Liver (tissue), 9 donors: Measurements from ENCODE around the gene MYO1F. TPM values are rescaled to one million over a fixed set of nuclear protein-coding genes. Genes with fewer than 3 reads are reported as not detected.
A peak's percentile ranks its signal among the peaks of the same experiment; 100 is the strongest.

ENCODE experiments used
- DNase-seq: peaks from one replicate; pipeline ENCODE4 v3.0.0-alpha.2; 2017; ENCODE audit warnings: low spot score
- H3K27ac ChIP-seq, 2 donors: one replicate each; pipeline ENCODE4 v1.7.0; 2013; ENCODE audit warnings: inconsistent platforms in 2 of 2, low read length in 2 of 2, control low read depth in 1 of 2, low read depth in 1 of 2, mild to moderate bottlenecking in 1 of 2
- H3K27me3 ChIP-seq, 4 donors: one replicate each; pipeline versions ENCODE4 v1.6.1 to v1.7.0; 2013; ENCODE audit warnings: low read length in 3 of 4, inconsistent platforms in 1 of 4, mild to moderate bottlenecking in 1 of 4, moderate library complexity in 1 of 4; ENCODE audit not compliant: control insufficient read depth in 4 of 4, insufficient read depth in 4 of 4
- H3K36me3 ChIP-seq, 4 donors: one replicate each; pipeline versions ENCODE4 v1.6.1 to v1.7.0; 2013; ENCODE audit warnings: low read length in 3 of 4, mild to moderate bottlenecking in 3 of 4, low read depth in 1 of 4, moderate library complexity in 1 of 4; ENCODE audit not compliant: control insufficient read depth in 4 of 4, insufficient read depth in 3 of 4
- H3K4me1 ChIP-seq, 4 donors: one replicate each; pipeline versions ENCODE4 v1.6.1 to v1.7.0; 2013; ENCODE audit warnings: low read length in 3 of 4, mild to moderate bottlenecking in 3 of 4, moderate library complexity in 1 of 4; ENCODE audit not compliant: control insufficient read depth in 4 of 4, insufficient read depth in 4 of 4
- H3K4me3 ChIP-seq, 3 donors: one replicate each; pipeline versions ENCODE4 v1.6.1 to v1.7.0; 2013; ENCODE audit warnings: low read length in 3 of 3, control low read depth in 1 of 3, low read depth in 1 of 3, mild to moderate bottlenecking in 1 of 3
- H3K9ac ChIP-seq, 2 donors: one replicate each; pipeline ENCODE4 v1.7.0; 2013; ENCODE audit warnings: low read length in 2 of 2, mild to moderate bottlenecking in 2 of 2, moderate library complexity in 2 of 2, control low read depth in 1 of 2, low read depth in 1 of 2
- H3K9me3 ChIP-seq, 4 donors: one replicate each; pipeline versions ENCODE4 v1.6.1 to v1.7.0; 2013; ENCODE audit warnings: low read length in 3 of 4; ENCODE audit not compliant: control insufficient read depth in 4 of 4
- EGR1 ChIP-seq, 2 donors: IDR thresholded peaks; 2 replicates each; pipeline ENCODE4 v1.6.1; 2016 to 2018; ENCODE audit warnings: antibody characterized with exemption in 2 of 2, low read depth in 2 of 2
- FOXA1 ChIP-seq: IDR thresholded peaks from 2 replicates; pipeline ENCODE4 v1.6.1; 2016; ENCODE audit warnings: antibody characterized with exemption
- GABPA ChIP-seq, 2 donors: IDR thresholded peaks in 1 of 2; conservative IDR thresholded peaks in 1 of 2; 2 replicates each; pipeline ENCODE4 v1.6.1; 2016; ENCODE audit warnings: antibody characterized with exemption in 2 of 2, mild to moderate bottlenecking in 1 of 2, moderate library complexity in 1 of 2
- HNF4A ChIP-seq, 2 donors: conservative IDR thresholded peaks; 2 replicates each; pipeline ENCODE4 v1.6.1; 2016; ENCODE audit warnings: antibody characterized with exemption in 2 of 2, mild to moderate bottlenecking in 2 of 2
- HNF4G ChIP-seq: IDR thresholded peaks from 2 replicates; pipeline ENCODE4 v1.6.1; 2016; ENCODE audit warnings: antibody characterized with exemption
- JUND ChIP-seq, 2 donors: IDR thresholded peaks; 2 replicates each; pipeline ENCODE4 v1.6.1; 2016; ENCODE audit warnings: antibody characterized with exemption in 2 of 2
- NR2F2 ChIP-seq: IDR thresholded peaks from 2 replicates; pipeline ENCODE4 v1.6.1; 2016; ENCODE audit warnings: antibody characterized with exemption
- RXRA ChIP-seq, 2 donors: IDR thresholded peaks; 2 replicates each; pipeline ENCODE4 v1.6.1; 2017 to 2018; ENCODE audit warnings: antibody characterized with exemption in 2 of 2, mild to moderate bottlenecking in 1 of 2
- SP1 ChIP-seq: IDR thresholded peaks from 2 replicates; pipeline ENCODE4 v1.6.1; 2018; ENCODE audit warnings: antibody characterized with exemption, mild to moderate bottlenecking
- TAF1 ChIP-seq: conservative IDR thresholded peaks from 2 replicates; pipeline ENCODE4 v1.6.1; 2016; ENCODE audit warnings: antibody characterized with exemption, mild to moderate bottlenecking
- YY1 ChIP-seq: IDR thresholded peaks from 2 replicates; pipeline ENCODE4 v1.6.1; 2016; ENCODE audit warnings: antibody characterized with exemption, mild to moderate bottlenecking
- WGBS: extraction: QIAGEN DNeasy Blood & Tissue Kit; methylation state at CpG from one replicate; pipeline ENCODE4 v1.1.7; 2013; 5-methylcytosine and 5-hydroxymethylcytosine counted together
- polyA plus RNA-seq, 2 donors: library from polyadenylated mRNA; stranded (reverse) in 1 of 2; unstranded in 1 of 2; fragments of 200-250 nt in 1 of 2; fragments of >200 nt in 1 of 2; fragmentation: Nextera tagmentation in 1 of 2; extraction: Ambion mirVana in 1 of 2; gene quantifications; one replicate each; pipeline versions ENCODE4 v1.2.1 to v1.2.3, GENCODE V29; 2013 to 2015
- total RNA-seq, 2 donors: library from RNA; depleted of rRNA; stranded (reverse); fragments of >200 nt; gene quantifications; one replicate each; pipeline ENCODE4 v1.2.3, GENCODE V29; 2014
- TF ChIP-seq, protein P1 (sequence below): IDR thresholded peaks from 2 replicates; pipeline ENCODE4 v1.6.1; 2016; ENCODE audit warnings: antibody characterized with exemption
- TF ChIP-seq, protein P2 (sequence below): IDR thresholded peaks from 2 replicates; pipeline ENCODE4 v1.6.1; 2016; ENCODE audit warnings: antibody characterized with exemption
- TF ChIP-seq, protein P3 (sequence below): IDR thresholded peaks from 2 replicates; pipeline ENCODE4 v1.6.1; 2016; ENCODE audit warnings: antibody characterized with exemption
- TF ChIP-seq, protein P4 (sequence below): fragments of 150-350 bp; IDR thresholded peaks from 2 replicates; pipeline ENCODE4 v1.5.1; 2017; ENCODE audit warnings: improper control_type of control experiment, low read depth, low read length; ENCODE audit not compliant: missing input control
- donor health status: healthy.
- donor health status: healthy.
- donor health status: healthy.
- donor health status: healthy.
- donor health status: healthy.

Gene MYO1F
- total and polyA plus RNA-seq, 4 donors, result 6.1 to 20.4 (median 12.0) TPM

DNA sequence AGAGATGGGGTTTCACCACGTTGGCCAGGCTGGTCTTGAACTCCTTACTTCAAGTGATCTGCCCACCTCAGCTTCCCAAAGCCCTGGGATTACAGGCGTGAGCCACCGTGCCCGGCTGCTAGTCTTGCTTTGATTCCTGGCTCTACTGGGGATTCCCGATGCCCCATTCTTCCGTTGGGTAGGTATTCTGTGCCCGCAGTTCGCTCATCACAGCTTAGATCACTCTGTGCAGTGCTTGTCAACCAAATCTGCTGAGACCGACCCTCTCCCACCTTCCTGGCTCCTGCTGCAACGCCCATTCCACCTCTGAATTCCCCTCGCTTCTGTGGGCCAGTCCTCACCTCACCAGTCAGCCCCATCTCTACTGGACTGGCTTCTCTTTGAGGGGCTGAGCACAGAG is 58.7 kb downstream of the MYO1F start:
- Histone ChIP-seq H3K4me3 (no peak overlapping the region), H3K9ac (no peak overlapping the region), H3K4me1 (peaks cover 0 to 8% (median 3%) of the 10 kb centered on the region in 4 donors), H3K9me3 (no peaks in the 10 kb centered on the region), H3K36me3 (no peaks in the 10 kb centered on the region), H3K27me3 (no peaks in the 10 kb centered on the region), H3K27ac (no peak overlapping the region)
- no peak for DNase-seq
- TF ChIP-seq, protein P1, sequence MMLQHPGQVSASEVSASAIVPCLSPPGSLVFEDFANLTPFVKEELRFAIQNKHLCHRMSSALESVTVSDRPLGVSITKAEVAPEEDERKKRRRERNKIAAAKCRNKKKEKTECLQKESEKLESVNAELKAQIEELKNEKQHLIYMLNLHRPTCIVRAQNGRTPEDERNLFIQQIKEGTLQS, result no peak
- TF ChIP-seq HNF4G (no peak), YY1 (no peak), HNF4A (conservative IDR thresholded peaks at IDR 0.05) (no peak), NR2F2 (no peak), RXRA (IDR thresholded peaks at IDR 0.05) (no peak), GABPA (IDR thresholded peaks at IDR 0.05 in 1 of 2, conservative IDR thresholded peaks at IDR 0.05 in 1 of 2) (no peak)
- TF ChIP-seq, protein P2, sequence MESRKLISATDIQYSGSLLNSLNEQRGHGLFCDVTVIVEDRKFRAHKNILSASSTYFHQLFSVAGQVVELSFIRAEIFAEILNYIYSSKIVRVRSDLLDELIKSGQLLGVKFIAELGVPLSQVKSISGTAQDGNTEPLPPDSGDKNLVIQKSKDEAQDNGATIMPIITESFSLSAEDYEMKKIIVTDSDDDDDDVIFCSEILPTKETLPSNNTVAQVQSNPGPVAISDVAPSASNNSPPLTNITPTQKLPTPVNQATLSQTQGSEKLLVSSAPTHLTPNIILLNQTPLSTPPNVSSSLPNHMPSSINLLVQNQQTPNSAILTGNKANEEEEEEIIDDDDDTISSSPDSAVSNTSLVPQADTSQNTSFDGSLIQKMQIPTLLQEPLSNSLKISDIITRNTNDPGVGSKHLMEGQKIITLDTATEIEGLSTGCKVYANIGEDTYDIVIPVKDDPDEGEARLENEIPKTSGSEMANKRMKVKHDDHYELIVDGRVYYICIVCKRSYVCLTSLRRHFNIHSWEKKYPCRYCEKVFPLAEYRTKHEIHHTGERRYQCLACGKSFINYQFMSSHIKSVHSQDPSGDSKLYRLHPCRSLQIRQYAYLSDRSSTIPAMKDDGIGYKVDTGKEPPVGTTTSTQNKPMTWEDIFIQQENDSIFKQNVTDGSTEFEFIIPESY, result no peak
- TF ChIP-seq, protein P3, sequence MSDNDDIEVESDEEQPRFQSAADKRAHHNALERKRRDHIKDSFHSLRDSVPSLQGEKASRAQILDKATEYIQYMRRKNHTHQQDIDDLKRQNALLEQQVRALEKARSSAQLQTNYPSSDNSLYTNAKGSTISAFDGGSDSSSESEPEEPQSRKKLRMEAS, result no peak
- 91% methylated on average over 11 of the region's 11 CpGs for WGBS

DNA sequence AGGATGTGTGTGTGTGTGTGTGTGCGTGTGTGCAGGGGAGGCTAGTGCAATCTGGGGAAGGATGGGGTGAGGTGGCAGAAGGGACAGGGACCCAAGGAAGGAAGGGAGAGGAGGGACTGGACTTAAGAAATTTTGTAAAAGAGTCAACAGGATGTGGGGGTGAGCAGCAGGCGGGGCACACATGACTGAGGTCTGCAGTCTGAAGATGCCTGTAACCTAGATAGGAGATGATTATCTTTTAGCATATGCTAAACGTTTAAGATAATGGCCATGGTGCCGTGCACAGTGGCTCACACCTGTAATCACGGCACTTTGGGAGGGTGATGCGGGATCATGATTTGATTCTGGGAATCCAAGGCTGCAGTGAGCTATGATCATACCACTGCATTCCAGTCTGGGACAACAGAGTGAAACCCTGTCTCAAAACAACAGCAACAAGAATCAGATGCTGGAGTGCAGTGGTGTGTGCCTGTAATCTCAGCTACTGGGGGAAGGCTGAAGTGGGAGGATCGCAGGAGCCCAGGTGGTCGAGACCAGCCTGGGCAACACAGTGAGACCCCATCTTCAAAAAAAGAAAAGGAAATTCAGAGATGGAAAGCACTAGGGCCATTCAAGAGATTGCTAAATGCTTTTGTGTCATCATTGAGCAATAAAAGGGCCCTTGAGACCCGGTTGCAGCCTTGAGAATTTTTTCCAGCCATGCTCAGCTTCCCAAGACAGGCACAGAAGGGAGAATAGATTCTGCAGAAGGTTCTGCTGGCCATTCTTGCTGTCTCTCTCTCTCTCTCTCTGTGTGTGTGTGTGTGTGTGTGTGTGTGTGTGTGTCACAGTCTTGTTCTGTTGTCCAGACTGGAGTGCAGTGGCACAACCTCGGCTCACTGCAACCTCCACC is 59.4 kb downstream of the MYO1F start:
- no peak overlapping the region for H3K4me3 ChIP-seq
- TF ChIP-seq GABPA (IDR thresholded peaks at IDR 0.05 in 1 of 2, conservative IDR thresholded peaks at IDR 0.05 in 1 of 2) (no peak), EGR1 (IDR thresholded peaks at IDR 0.05; ENCODE audit: low read depth in 2 of 2) (no peak), FOXA1 (no peak), HNF4A (conservative IDR thresholded peaks at IDR 0.05) (no peak), YY1 (no peak)
- TF ChIP-seq, protein P2, result no peak
- WGBS, result 54% methylated on average over 10 of the region's 10 CpGs

DNA sequence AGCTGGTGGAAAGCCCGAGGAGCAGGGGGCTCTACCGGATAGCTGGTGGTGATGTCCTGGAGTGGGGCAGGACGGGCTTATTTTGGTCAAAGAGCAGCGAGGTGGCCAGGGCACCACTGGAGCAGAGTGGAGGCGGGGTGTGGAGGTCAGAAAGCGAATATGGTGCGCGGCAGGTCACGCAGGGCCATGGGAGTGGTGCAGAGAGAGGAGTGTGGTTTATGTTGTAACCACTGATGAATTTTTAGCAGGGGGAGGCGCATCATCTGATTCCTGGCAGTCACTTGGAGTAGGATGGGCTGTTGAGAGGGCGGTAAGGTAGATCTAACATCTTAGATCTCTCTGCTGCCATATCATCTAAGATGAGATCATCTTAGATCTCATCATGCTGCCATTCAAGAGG is 61.9 kb downstream of the MYO1F start:
- Histone ChIP-seq H3K4me3 (no peak overlapping the region), H3K9me3 (no peaks in the 10 kb centered on the region), H3K27ac (peak overlapping the region in 1 of 2 donors; percentile 26), H3K36me3 (peaks cover 0 to under 1% (median 0%) of the 10 kb centered on the region in 4 donors), H3K4me1 (peaks cover 6 to 22% (median 17%) of the 10 kb centered on the region in 4 donors), H3K27me3 (no peaks in the 10 kb centered on the region), H3K9ac (no peak overlapping the region)
- DNase-seq, result no peak
- WGBS, result 84% methylated on average over 11 of the region's 11 CpGs
- TF ChIP-seq SP1 (no peak), TAF1 (no peak), FOXA1 (no peak), HNF4A (conservative IDR thresholded peaks at IDR 0.05) (no peak), JUND (IDR thresholded peaks at IDR 0.05) (no peak)
- TF ChIP-seq, protein P3, result no peak
- TF ChIP-seq, protein P4, sequence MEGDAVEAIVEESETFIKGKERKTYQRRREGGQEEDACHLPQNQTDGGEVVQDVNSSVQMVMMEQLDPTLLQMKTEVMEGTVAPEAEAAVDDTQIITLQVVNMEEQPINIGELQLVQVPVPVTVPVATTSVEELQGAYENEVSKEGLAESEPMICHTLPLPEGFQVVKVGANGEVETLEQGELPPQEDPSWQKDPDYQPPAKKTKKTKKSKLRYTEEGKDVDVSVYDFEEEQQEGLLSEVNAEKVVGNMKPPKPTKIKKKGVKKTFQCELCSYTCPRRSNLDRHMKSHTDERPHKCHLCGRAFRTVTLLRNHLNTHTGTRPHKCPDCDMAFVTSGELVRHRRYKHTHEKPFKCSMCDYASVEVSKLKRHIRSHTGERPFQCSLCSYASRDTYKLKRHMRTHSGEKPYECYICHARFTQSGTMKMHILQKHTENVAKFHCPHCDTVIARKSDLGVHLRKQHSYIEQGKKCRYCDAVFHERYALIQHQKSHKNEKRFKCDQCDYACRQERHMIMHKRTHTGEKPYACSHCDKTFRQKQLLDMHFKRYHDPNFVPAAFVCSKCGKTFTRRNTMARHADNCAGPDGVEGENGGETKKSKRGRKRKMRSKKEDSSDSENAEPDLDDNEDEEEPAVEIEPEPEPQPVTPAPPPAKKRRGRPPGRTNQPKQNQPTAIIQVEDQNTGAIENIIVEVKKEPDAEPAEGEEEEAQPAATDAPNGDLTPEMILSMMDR, result no peak
- TF ChIP-seq, protein P1, result no peak
- TF ChIP-seq, protein P2, result no peak

More for the DNA sequence above, 59.4 kb downstream of the MYO1F start:
- no peaks in the 10 kb centered on the region for H3K27me3 ChIP-seq
- H3K36me3 ChIP-seq, result no peaks in the 10 kb centered on the region
- no peak for DNase-seq
- no peak overlapping the region for H3K9ac ChIP-seq
- peaks cover 4 to 15% (median 10%) of the 10 kb centered on the region in 4 donors for H3K4me1 ChIP-seq
- H3K9me3 ChIP-seq, result no peaks in the 10 kb centered on the region
- peak overlapping the region in 1 of 2 donors; percentile 6 for H3K27ac ChIP-seq
